ENCODE measurements around the gene TTLL11.

DNA sequence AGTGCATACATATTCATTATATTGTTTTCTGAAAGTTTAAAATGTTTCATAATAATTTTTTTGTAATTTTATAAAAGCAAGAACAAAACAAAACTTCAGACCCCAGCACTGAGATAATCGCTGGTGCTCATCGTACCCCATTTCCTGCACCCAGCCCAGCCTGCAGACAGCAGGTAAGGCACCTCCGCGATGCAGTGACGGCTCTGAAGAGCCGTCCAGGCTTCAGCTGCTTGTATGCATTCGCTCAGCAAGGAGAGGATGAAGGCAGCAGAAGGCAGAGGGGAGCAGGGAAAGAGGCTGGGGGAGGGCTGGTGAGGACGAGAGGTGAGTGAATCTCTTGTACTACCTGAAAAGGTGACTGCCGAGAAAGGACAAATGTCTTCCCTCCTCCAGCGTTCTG is 153.5 kb downstream of the TTLL11 start:
- TF ChIP-seq, protein P1, sequence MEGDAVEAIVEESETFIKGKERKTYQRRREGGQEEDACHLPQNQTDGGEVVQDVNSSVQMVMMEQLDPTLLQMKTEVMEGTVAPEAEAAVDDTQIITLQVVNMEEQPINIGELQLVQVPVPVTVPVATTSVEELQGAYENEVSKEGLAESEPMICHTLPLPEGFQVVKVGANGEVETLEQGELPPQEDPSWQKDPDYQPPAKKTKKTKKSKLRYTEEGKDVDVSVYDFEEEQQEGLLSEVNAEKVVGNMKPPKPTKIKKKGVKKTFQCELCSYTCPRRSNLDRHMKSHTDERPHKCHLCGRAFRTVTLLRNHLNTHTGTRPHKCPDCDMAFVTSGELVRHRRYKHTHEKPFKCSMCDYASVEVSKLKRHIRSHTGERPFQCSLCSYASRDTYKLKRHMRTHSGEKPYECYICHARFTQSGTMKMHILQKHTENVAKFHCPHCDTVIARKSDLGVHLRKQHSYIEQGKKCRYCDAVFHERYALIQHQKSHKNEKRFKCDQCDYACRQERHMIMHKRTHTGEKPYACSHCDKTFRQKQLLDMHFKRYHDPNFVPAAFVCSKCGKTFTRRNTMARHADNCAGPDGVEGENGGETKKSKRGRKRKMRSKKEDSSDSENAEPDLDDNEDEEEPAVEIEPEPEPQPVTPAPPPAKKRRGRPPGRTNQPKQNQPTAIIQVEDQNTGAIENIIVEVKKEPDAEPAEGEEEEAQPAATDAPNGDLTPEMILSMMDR (IDR thresholded peaks at IDR 0.05; ENCODE audit: low read depth, low read length): no peak
- TF ChIP-seq POLR2A (IDR thresholded peaks at IDR 0.05; ENCODE audit: extremely low read depth, insufficient read length): no peak
- TF ChIP-seq, protein P2, sequence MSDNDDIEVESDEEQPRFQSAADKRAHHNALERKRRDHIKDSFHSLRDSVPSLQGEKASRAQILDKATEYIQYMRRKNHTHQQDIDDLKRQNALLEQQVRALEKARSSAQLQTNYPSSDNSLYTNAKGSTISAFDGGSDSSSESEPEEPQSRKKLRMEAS (IDR thresholded peaks at IDR 0.05; ENCODE audit: low read depth, low read length): no peak
